Fibroblast of lung (primary cell): ENCODE data around the gene SYT7.

Experiments
- CTCF ChIP-seq, 2 donors: IDR thresholded peaks in 1 of 2; conservative IDR thresholded peaks in 1 of 2; 1 replicate in 1 of 2; 2 replicates in 1 of 2; pipeline ENCODE4 v1.5.1; 2011 to 2012; ENCODE audit warnings: low read length in 2 of 2, control low read depth in 1 of 2, inconsistent platforms in 1 of 2, low read depth in 1 of 2, mild to moderate bottlenecking in 1 of 2
- EZH2 ChIP-seq: IDR thresholded peaks from 2 replicates; pipeline ENCODE4 v1.5.1; 2012; ENCODE audit warnings: low read length, control low read depth, mild to moderate bottlenecking; ENCODE audit errors: missing control alignments

- TF ChIP-seq CTCF (conservative IDR thresholded peaks at IDR 0.05 in 1 of 2, IDR thresholded peaks at IDR 0.05 in 1 of 2; ENCODE audit: low read depth in 1 of 2, low read length in 2 of 2) (peak; percentile 36 to 53), EZH2 (no peak)
These were observed 3.3 kb downstream of the SYT7 start for GRCh38 chr11:61577383-61578118.
